HG03571 (cell line): ENCODE data around the gene IVD.
"Not testable (repeated sequence)": the region's sequence is repeated elsewhere in the genome, so short reads cannot be mapped to it uniquely, and the experiment has no call there.

Experiments used
- ATAC-seq: cut with Tn5 transposase; IDR thresholded peaks from one replicate; pipeline ENCODE4 v1.9.1; 2021; ENCODE audit not compliant: unreplicated experiment

IVD gene

GRCh38 chr15:40437752-40438687 lies 32.4 kb downstream of the IVD start:
- ATAC-seq = no peak

- ATAC-seq = no peak
Measured at GRCh38 chr15:40438712-40439111, 33.1 kb downstream of the IVD start.

DNA sequence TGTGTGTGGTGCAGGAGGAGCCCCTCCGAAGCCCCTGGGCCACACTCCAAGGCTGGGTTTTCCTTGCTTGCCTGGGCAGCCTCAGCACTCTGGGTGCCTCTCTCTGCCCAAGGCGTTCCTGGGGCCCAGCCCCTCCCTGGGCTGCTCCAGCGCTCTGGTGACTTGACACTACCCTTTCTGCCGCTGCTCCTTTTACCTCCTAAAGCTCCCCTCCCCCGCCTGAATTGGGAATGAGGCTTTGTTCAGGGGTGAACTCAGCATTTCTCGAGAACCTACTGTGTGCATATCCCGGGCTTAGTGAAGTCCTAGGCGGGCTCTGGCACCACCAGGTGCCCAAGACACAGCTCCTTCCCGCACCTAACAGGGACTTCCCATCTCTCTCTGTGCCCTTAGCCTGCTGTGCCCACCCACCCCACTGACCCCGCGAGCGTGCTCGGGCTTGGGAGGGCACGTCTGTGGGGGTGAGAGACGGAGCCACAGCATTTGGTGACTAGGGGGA lies 33.9 kb downstream of the IVD start:
- no peak for ATAC-seq

- ATAC-seq = no peak
Measured at GRCh38 chr15:40439960-40440742, 34.6 kb downstream of the IVD start.

GRCh38 chr15:40440743-40441564 lies 35.4 kb downstream of the IVD start, which contains the start of gene BAHD1:
BAHD1 (plus strand) TSS chr15:40440953; CDS start chr15:40458465, 17,512 bp downstream.
- ATAC-seq = peak; percentile 88

DNA sequence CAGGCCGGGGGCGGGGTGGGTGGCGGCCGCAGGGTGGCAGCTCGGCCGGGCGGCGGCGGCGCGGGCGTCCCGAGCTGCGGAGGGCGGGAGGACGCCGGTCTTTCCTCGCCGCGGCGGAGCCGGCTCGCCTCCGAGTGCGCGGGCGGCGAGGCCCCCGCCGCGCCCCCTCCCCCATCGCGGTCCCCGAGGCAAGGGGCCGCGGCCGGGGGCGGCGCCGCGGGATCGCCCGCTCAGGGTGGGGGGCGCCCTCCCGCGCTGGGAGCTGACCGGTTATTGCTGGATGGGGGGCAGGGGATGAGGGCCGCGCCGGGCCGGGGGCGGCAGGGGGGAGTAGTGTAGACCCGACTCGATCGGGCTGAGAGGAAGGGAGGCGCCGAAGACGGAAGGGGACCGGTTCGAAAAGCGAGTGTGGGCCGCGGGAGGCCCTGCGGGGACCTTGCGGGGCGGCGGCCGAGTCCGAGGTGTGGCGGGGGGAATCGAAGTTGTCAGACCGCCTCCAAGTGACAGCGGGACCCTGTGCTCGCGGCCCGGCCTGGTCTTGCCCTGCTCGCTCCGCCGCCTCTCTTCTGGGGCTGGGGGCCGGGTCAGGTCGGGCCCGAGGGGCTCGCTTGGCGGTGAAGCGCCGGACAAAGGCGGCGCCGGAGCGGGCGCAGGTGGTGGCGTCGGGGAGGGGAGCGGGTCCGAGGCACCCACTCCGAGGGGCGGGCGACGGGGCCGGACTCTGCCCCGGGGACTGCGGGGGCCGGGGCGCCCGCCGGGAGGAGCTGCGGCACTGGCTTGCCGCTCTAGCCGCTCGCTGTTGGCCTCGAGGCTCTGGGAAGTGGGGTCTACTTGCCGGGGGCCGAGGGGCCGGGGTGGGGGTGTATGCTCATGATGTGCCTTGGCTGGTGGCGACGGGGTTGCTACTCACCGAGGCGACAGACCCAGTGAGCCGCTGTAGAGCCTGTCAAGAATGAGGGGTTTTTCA lies 36.3 kb downstream of the IVD start:
- no peak for ATAC-seq

- no peak for ATAC-seq
Measured at GRCh38 chr15:40443255-40443654, 37.7 kb downstream of the IVD start.

DNA sequence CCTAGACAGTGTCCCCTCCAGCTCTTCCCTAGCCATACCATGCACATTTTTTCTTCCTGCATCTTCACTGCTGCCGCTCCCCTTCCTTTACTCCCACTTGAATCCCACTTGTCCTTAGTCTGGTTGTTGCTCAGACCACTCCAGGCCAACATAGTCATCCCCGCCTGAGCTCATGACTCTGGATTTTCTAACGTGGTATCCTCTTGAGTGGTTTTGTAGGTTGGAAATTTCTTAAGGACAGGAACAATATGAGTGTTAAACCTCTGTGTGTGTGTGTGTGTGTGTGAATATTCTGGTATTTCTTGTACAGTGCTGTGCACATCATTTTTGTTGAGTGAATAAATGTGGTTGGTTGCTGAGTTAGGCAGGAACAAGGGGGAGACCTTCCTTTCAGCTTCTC lies 38.3 kb downstream of the IVD start:
- no peak for ATAC-seq

GRCh38 chr15:40444736-40445135 lies 39.1 kb downstream of the IVD start:
- no peak for ATAC-seq

DNA sequence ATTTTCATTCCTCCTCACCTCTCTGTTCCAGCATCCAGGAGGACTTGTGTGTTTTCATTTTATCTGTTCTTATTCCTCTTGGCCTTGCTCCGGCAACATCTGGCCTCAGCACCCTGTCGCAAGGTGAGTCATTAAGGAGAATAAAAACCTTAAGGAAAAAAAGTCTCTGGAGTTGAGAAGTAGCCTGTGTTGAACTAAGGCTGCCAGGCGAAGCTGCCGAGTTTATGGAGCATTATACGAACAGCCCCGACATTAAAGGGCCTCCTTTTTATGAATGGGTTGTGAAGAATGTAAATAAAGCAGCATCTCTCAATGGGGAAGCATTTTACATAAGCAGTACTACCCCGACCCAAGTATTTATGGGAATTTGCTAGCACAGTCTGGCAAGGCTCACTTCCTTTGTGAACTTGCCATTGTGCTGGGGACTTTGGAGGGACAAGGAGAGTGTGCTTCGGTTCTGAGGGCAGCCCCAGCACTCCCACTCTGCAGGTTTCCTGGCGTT lies 39.9 kb downstream of the IVD start:
- ATAC-seq = no peak

GRCh38 chr15:40446144-40446543 lies 40.5 kb downstream of the IVD start:
- no peak for ATAC-seq

DNA sequence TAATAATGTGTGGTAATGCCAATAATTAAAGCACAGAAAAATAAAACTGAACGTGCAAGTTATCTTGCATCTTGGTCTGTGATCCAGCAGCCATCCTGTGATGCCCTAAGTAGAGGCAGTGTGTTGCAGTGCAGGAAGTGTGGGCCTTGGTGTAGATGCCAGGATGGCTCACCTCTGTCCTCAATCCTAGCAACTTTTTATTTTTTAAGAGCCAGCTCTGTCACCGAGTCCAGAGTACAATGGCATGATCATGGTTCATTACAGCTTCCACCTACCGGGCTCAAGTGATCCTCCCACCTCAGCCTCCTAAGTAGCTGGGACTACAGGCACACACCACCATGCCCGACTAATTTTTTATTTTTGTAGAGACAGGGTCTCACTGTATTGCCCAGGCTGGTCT lies 42.8 kb downstream of the IVD start:
- ATAC-seq = no peak

- no peak for ATAC-seq
Measured at GRCh38 chr15:40449275-40449674, 43.7 kb downstream of the IVD start.

- ATAC-seq = no peak
Measured at GRCh38 chr15:40450047-40450446, 44.5 kb downstream of the IVD start.

GRCh38 chr15:40451527-40452158 lies 46.0 kb downstream of the IVD start:
- no peak for ATAC-seq

GRCh38 chr15:40452296-40453090 lies 46.9 kb downstream of the IVD start:
- ATAC-seq = no peak

- ATAC-seq = not testable (repeated sequence)
Measured at GRCh38 chr15:40453941-40454340, 48.3 kb downstream of the IVD start.

DNA sequence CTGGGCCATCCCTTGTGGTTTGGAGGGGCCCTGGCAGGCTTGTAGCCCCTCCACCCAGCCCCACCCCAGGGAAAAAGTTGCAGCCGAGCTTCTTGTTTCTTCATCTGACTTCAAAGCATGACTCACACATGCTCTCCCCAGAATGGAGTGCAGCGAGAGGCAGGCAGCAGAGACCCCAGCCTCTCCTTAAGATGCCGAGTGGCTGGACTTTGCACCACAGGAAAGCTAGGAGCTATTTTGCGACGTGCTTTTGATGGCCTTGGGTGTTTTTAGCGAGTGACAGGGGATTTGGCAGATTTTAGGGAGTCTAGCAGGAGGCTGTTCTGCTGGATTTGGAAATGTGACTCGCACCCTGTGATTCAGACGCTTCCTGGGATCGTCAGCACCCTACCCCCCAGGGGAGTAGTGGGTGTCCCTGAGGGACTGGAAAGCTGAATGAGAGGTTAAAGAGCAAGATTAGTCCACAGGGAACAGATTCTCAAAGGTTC lies 49.4 kb downstream of the IVD start:
- no peak for ATAC-seq
